K562 (cell line): ENCODE data around the gene TAF8. TPM values are rescaled to one million over a fixed set of nuclear protein-coding genes. Genes with fewer than 3 reads are reported as not detected.

Source experiments
- ATAC-seq: fragments of 200-7000 bp; cut with Tn5 transposase; 3 replicates; pipeline ENCODE4 v1.9.1; 2020; ENCODE audit warnings: moderate library complexity
- BruUV-seq: library from RNA; stranded (reverse); fragments of 400-500 nt; replicated peaks from 2 replicates; lab custom pipeline; 2021; lab: Mats Ljungman, UMichigan
- CTCF ChIA-PET: fragments of 300-600 bp; formaldehyde crosslinking; extraction: SDS; loops from one replicate; lab custom pipeline; 2021; ENCODE audit warnings: low intra/inter-chr PET ratio; lab: Yijun Ruan, JAX
- POLR2A ChIA-PET: fragments of 300-600, 350-650 bp; sonication (Branson Sonifier 250); formaldehyde crosslinking; extraction: SDS; loops from one replicate; lab custom pipeline; 2021; ENCODE audit warnings: antibody characterized with exemption, inconsistent platforms; lab: Yijun Ruan, JAX
- DNase-seq, 4 experiments: peaks; one replicate each; pipeline versions ENCODE4 v3.0.0 to v3.0.0-alpha.2; 2011 to 2018; ENCODE audit warnings: low spot score in 3 of 4, mixed read lengths in 3 of 4; ENCODE audit errors: extremely low read depth in 1 of 4
- FAIRE-seq: peaks from 2 replicates; lab custom pipeline; 2011; peaks lifted over from hg19 to GRCh38; lab: Jason Lieb, UNC
- H2AFZ ChIP-seq: 2 replicates; pipeline ENCODE4 v1.6.0; 2011; ENCODE audit warnings: low read depth, low read length, control low read depth, inconsistent platforms
- H3K27ac ChIP-seq: fragments of 200-600 bp; 3 replicates; pipeline ENCODE4 v1.8.0; 2011; ENCODE audit warnings: low read depth, mild to moderate bottlenecking, control low read depth, inconsistent platforms, low read length, moderate library complexity, mixed read lengths; ENCODE audit errors: extremely low read depth
- H3K27me3 ChIP-seq, 2 experiments: fragments of 300-600 bp in 1 of 2; 2 replicates in 1 of 2; 3 replicates in 1 of 2; pipeline versions ENCODE4 v1.6.0 to v1.8.0; 2011; ENCODE audit warnings: inconsistent platforms in 2 of 2, low read length in 2 of 2, mild to moderate bottlenecking in 1 of 2, mixed read lengths in 1 of 2, moderate library complexity in 1 of 2; ENCODE audit not compliant: control insufficient read depth in 2 of 2, insufficient read depth in 2 of 2
- H3K36me3 ChIP-seq: fragments of 300-600 bp; 3 replicates; pipeline ENCODE4 v1.8.0; 2011; ENCODE audit warnings: mild to moderate bottlenecking, low read length, inconsistent platforms; ENCODE audit not compliant: control insufficient read depth, insufficient read depth
- H3K4me1 ChIP-seq, 2 experiments: fragments of 200-600 bp in 1 of 2; replicated peaks in 1 of 2; 2 replicates in 1 of 2; 3 replicates in 1 of 2; pipeline versions ENCODE4 v1.5.1 to v1.8.0; 2011; ENCODE audit warnings: inconsistent platforms in 2 of 2, low read length in 2 of 2, mild to moderate bottlenecking in 1 of 2, mixed read lengths in 1 of 2, moderate library complexity in 1 of 2; ENCODE audit not compliant: control insufficient read depth in 2 of 2, insufficient read depth in 2 of 2
- H3K4me2 ChIP-seq: 2 replicates; pipeline ENCODE4 v1.6.1; 2011; ENCODE audit warnings: low read length, control low read depth, inconsistent platforms, mixed read lengths; ENCODE audit not compliant: insufficient read depth
- H3K4me3 ChIP-seq: fragments of 200-600 bp; sonication (generic), shearing (Covaris generic); 2 replicates; pipeline ENCODE4 v1.5.1; 2016; ENCODE audit warnings: control low read depth, inconsistent platforms
- H3K79me2 ChIP-seq: fragments of 200-600 bp; 3 replicates; pipeline ENCODE4 v1.8.0; 2011; ENCODE audit warnings: low read length, inconsistent platforms; ENCODE audit not compliant: control insufficient read depth, insufficient read depth
- H3K9ac ChIP-seq, 2 experiments: 2 replicates each; pipeline versions ENCODE4 v1.6.0 to v1.6.1; 2011; ENCODE audit warnings: low read depth in 2 of 2, low read length in 2 of 2, control low read depth in 1 of 2, inconsistent platforms in 1 of 2, mild to moderate bottlenecking in 1 of 2, mixed read lengths in 1 of 2; ENCODE audit not compliant: insufficient read depth in 1 of 2
- H3K9me1 ChIP-seq: one replicate; pipeline ENCODE4 v1.6.0; 2011; ENCODE audit warnings: inconsistent platforms, mild to moderate bottlenecking, low read length, moderate library complexity; ENCODE audit not compliant: control insufficient read depth, insufficient read depth
- H3K9me3 ChIP-seq: replicated peaks from 2 replicates; pipeline ENCODE4 v1.5.1; 2011; ENCODE audit warnings: low read depth, low read length, inconsistent platforms; ENCODE audit not compliant: control insufficient read depth, insufficient read depth
- H4K20me1 ChIP-seq: replicated peaks from 2 replicates; pipeline ENCODE4 v1.6.1; 2011; ENCODE audit warnings: low read length, inconsistent platforms, mixed read lengths; ENCODE audit not compliant: control insufficient read depth, insufficient read depth
- CBFA2T3 ChIP-seq: fragments of 450-650 bp; IDR thresholded peaks from 2 replicates; pipeline ENCODE4 v1.6.1; 2017
- NR4A1 ChIP-seq, 2 experiments: fragments of 250-450 bp in 1 of 2; fragments of 450-650 bp in 1 of 2; sonication (Bioruptor Pico) in 1 of 2; IDR thresholded peaks; 2 replicates each; pipeline versions ENCODE4 v1.4.0 to v1.6.1; 2016 to 2020; ENCODE audit warnings: mild to moderate bottlenecking in 2 of 2, missing compliant biosample characterization in 1 of 2, missing genetic modification characterization in 1 of 2, moderate library complexity in 1 of 2
- RAD21 ChIP-seq, 2 experiments: fragments of 250-450 bp in 1 of 2; fragments of 450-650 bp in 1 of 2; sonication (Bioruptor Pico) in 1 of 2; formaldehyde crosslinking in 1 of 2; IDR thresholded peaks in 1 of 2; conservative IDR thresholded peaks in 1 of 2; 2 replicates each; pipeline versions ENCODE4 v1.4.0 to v1.8.0; 2020 to 2022; ENCODE audit warnings: mild to moderate bottlenecking in 2 of 2, moderate library complexity in 1 of 2
- RB1 ChIP-seq: fragments of 450-650 bp; IDR thresholded peaks from 2 replicates; pipeline ENCODE4 v1.6.1; 2017; ENCODE audit warnings: low read depth, mild to moderate bottlenecking
- SREBF2 ChIP-seq: sonication (generic); formaldehyde crosslinking; IDR thresholded peaks from 2 replicates; pipeline ENCODE4 v1.4.0; 2020; ENCODE audit warnings: mild to moderate bottlenecking, missing genetic modification reagents
- STAG1 ChIP-seq: sonication (generic); formaldehyde crosslinking; IDR thresholded peaks from 2 replicates; pipeline ENCODE4 v1.5.0; 2020; ENCODE audit warnings: missing genetic modification reagents, borderline replicate concordance
- TAF1 ChIP-seq: IDR thresholded peaks from 2 replicates; pipeline ENCODE4 v1.6.1; 2011; ENCODE audit warnings: mild to moderate bottlenecking, low read length, moderate library complexity; ENCODE audit not compliant: insufficient read depth, control insufficient read depth, severe bottlenecking; ENCODE audit errors: extremely low read depth
- TFAP4 ChIP-seq: sonication (generic); formaldehyde crosslinking; IDR thresholded peaks from 2 replicates; pipeline ENCODE4 v1.8.0; 2022; ENCODE audit warnings: missing genetic modification reagents, mild to moderate bottlenecking, moderate library complexity, borderline replicate concordance
- ZNF197 ChIP-seq: fragments of 200-800 bp; sonication (Bioruptor generic); IDR thresholded peaks from 2 replicates; pipeline ENCODE4 v1.6.1; 2016; ENCODE audit warnings: low read depth, missing genetic modification characterization, missing compliant biosample characterization
- ZNF444 ChIP-seq: fragments of 250-450 bp; sonication (Bioruptor Pico); IDR thresholded peaks from 2 replicates; pipeline ENCODE4 v1.4.0; 2020; ENCODE audit warnings: mild to moderate bottlenecking, moderate library complexity
- WGBS: fragments of 100-300 bp; shearing (Covaris generic); methylation state at CpG from one replicate; pipeline ENCODE4 v1.1.6; 2016; ENCODE audit warnings: low coverage, mixed read lengths; ENCODE audit not compliant: insufficient coverage; ENCODE audit errors: missing lambda C conversion rate; 5-methylcytosine and 5-hydroxymethylcytosine counted together
- in situ Hi-C: fragments of 300-500 bp; cut with MboI; formaldehyde crosslinking; loops from 4 replicates; pipeline ENCODE4 v1.15.0; 2018; ENCODE audit warnings: inconsistent platforms, mixed read lengths
- intact Hi-C: fragments of 100-400 bp; cut with micrococcal nuclease; formaldehyde crosslinking; loops from 2 replicates; pipeline ENCODE4 v1.14.2; 2022
- polyA plus RNA-seq, 8 experiments: library from polyadenylated mRNA; depleted of rRNA in 4 of 8; stranded (reverse) in 5 of 8; unstranded in 3 of 8; fragments of >200 nt; fragmentation: Nextera tagmentation in 2 of 8; fragmentation: Illumina TruSeq in 1 of 8; extraction: Ambion mirVana in 2 of 8; extraction: Trizol in 1 of 8; gene quantifications; 2 replicates each; pipeline versions ENCODE4 v1.2.1 to v1.2.3, GENCODE V29; 2011 to 2014; ENCODE audit warnings: inconsistent platforms in 1 of 8, missing spikeins in 1 of 8
- total RNA-seq, 7 experiments: library from RNA; depleted of rRNA in 6 of 7; stranded (reverse); fragments of >200 nt in 6 of 7; fragmentation: Illumina TruSeq in 2 of 7; extraction: Trizol in 2 of 7; gene quantifications; 2 replicates each; pipeline versions ENCODE4 v1.2.1 to v1.2.3, GENCODE V29; 2011 to 2021; ENCODE audit warnings: low replicate concordance in 1 of 7
- TF ChIP-seq, protein P1 (sequence below): fragments of 250-450 bp; sonication (Bioruptor Pico); IDR thresholded peaks from 2 replicates; pipeline ENCODE4 v1.5.0; 2021; ENCODE audit warnings: mild to moderate bottlenecking, moderate library complexity
- TF ChIP-seq, protein P2 (sequence below): IDR thresholded peaks from 2 replicates; pipeline ENCODE4 v1.6.1; 2011; ENCODE audit not compliant: insufficient read length; ENCODE audit errors: extremely low read depth
- TF ChIP-seq, protein P3 (sequence below), 2 experiments: fragments of 150-350 bp in 1 of 2; IDR thresholded peaks; 2 replicates each; pipeline ENCODE4 v1.6.1; 2012 to 2016; ENCODE audit warnings: low read depth in 2 of 2, low read length in 2 of 2, mild to moderate bottlenecking in 1 of 2, moderate library complexity in 1 of 2

TAF8 gene
- total and polyA plus RNA-seq, 9 of the 15 experiments (the other 6 are each of a cell fraction or from before 2014, with no cell fraction given) = 29.4 to 84.0 (median 52.6) TPM

GRCh38 chr6:42038163-42038562 is 12.2 kb upstream of the TAF8 start:
- WGBS = 88% methylated on average over 3 of the region's 3 CpGs
- CTCF ChIA-PET = no interaction called here
- no peaks in the 10 kb centered on the region for H4K20me1 ChIP-seq
- intact Hi-C loops (no loop called here), in situ Hi-C loops (no loop called here)
- H3K4me1 ChIP-seq = peaks cover 19 to 34% of the 10 kb centered on the region in 2 experiments
- POLR2A ChIA-PET = no interaction called here
- H3K27ac ChIP-seq = no peak overlapping the region
- no peak overlapping the region for H2AFZ ChIP-seq
- ATAC-seq (no peak), FAIRE-seq (no peak), DNase-seq (no peak)
- H3K27me3 ChIP-seq = no peaks in the 10 kb centered on the region
- H3K9ac ChIP-seq = no peak overlapping the region
- peaks cover 7% of the 10 kb centered on the region; the same call in 2 of the 3 replicates for H3K79me2 ChIP-seq
- no peaks in the 10 kb centered on the region; the same call in 2 of the 3 replicates for H3K36me3 ChIP-seq
- no peak overlapping the region for H3K4me3 ChIP-seq
- no peak overlapping the region for H3K4me2 ChIP-seq
- no peaks in the 10 kb centered on the region for H3K9me1 ChIP-seq
- no peaks in the 10 kb centered on the region for H3K9me3 ChIP-seq
- BruUV-seq = no TSS peak
- TF ChIP-seq NR4A1 (CRISPR knock-in tag; IDR thresholded peaks at IDR 0.05) (no peak), NR4A1 (tag; IDR thresholded peaks at IDR 0.05) (no peak), STAG1 (CRISPR knock-in tag) (no peak), CBFA2T3 (no peak), RB1 (no peak), ZNF444 (CRISPR knock-in tag) (no peak), ZNF197 (CRISPR knock-in tag) (no peak), RAD21 (CRISPR knock-in tag; conservative IDR thresholded peaks at IDR 0.05 in 1 of 2, IDR thresholded peaks at IDR 0.05 in 1 of 2) (no peak), TAF1 (no peak), SREBF2 (CRISPR knock-in tag) (no peak), TFAP4 (no peak)
- TF ChIP-seq, protein P1, sequence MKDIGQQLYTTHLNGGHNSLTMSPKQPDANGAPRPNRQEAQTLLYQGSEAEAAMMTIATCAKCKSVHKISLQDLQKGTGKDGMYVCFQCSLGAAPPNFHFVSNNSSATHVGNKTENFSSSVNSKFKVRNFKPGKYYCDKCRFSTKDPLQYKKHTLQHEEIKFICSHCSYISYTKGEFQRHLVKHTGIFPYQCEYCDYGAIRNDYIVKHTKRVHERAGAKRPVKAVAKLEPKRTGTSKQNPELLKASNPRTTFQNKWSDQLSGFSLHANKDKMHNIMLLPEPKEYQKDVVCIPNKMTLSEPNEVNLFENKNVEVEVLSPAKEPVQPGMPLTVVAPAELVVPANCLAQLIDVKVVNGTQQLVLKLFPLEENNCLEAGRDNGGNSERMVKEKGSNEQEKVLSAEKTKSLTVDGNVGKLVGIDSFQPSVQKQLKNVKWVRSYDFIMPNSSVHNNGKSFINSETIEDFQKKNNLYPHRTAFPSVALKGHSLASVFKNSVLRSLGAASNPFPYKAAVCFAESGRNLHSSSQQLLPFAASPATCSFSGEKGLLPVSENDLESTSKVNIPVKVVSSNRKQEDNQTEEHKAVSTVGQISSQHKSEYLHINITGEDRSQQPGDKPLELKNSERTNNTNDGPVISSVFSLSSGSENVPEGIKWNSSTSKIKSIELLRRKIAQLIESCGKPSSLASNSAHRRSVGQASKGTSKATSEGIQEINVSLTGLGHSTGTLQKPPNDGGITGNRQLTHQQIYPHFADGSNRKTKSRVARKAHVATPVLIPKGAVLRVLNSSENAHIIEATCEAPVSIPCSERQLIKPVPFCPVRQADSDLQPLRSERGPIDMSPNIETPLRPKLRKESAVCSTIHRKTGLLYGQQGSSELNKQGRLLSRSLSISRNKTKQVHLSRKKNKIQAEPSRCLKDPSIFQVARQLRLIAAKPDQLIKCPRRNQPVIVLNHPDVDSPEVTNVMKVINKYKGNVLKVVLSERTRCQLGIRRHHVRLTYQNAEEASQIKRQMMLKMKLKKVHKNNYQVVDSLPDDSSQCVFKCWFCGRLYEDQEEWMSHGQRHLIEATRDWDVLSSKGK (CRISPR knock-in tag) = no peak
- TF ChIP-seq, protein P2, sequence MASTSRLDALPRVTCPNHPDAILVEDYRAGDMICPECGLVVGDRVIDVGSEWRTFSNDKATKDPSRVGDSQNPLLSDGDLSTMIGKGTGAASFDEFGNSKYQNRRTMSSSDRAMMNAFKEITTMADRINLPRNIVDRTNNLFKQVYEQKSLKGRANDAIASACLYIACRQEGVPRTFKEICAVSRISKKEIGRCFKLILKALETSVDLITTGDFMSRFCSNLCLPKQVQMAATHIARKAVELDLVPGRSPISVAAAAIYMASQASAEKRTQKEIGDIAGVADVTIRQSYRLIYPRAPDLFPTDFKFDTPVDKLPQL = no peak
- TF ChIP-seq, protein P3, sequence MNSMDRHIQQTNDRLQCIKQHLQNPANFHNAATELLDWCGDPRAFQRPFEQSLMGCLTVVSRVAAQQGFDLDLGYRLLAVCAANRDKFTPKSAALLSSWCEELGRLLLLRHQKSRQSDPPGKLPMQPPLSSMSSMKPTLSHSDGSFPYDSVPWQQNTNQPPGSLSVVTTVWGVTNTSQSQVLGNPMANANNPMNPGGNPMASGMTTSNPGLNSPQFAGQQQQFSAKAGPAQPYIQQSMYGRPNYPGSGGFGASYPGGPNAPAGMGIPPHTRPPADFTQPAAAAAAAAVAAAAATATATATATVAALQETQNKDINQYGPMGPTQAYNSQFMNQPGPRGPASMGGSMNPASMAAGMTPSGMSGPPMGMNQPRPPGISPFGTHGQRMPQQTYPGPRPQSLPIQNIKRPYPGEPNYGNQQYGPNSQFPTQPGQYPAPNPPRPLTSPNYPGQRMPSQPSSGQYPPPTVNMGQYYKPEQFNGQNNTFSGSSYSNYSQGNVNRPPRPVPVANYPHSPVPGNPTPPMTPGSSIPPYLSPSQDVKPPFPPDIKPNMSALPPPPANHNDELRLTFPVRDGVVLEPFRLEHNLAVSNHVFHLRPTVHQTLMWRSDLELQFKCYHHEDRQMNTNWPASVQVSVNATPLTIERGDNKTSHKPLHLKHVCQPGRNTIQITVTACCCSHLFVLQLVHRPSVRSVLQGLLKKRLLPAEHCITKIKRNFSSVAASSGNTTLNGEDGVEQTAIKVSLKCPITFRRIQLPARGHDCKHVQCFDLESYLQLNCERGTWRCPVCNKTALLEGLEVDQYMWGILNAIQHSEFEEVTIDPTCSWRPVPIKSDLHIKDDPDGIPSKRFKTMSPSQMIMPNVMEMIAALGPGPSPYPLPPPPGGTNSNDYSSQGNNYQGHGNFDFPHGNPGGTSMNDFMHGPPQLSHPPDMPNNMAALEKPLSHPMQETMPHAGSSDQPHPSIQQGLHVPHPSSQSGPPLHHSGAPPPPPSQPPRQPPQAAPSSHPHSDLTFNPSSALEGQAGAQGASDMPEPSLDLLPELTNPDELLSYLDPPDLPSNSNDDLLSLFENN (IDR thresholded peaks at IDR 0.05; ENCODE audit: low read depth in 2 of 2, low read length in 2 of 2) = no peak
